SU-DHL-6 (cell line): ENCODE results near the gene SH3TC2.

Experiments used
- EZH2phosphoT487 ChIP-seq: fragments of 200-600 bp; sonication (generic), shearing (Covaris generic); conservative IDR thresholded peaks from 2 replicates; pipeline ENCODE4 v1.6.1; 2018; ENCODE audit warnings: mild to moderate bottlenecking, antibody characterized with exemption, low read length, moderate library complexity, mixed read lengths
- TF ChIP-seq, protein P1 (sequence below): fragments of 200-600 bp; sonication (generic); IDR thresholded peaks from one replicate; pipeline ENCODE4 v1.5.1; 2017; ENCODE audit warnings: antibody characterized with exemption, mild to moderate bottlenecking, low read length, moderate library complexity; ENCODE audit not compliant: insufficient read depth, poor library complexity, severe bottlenecking

DNA sequence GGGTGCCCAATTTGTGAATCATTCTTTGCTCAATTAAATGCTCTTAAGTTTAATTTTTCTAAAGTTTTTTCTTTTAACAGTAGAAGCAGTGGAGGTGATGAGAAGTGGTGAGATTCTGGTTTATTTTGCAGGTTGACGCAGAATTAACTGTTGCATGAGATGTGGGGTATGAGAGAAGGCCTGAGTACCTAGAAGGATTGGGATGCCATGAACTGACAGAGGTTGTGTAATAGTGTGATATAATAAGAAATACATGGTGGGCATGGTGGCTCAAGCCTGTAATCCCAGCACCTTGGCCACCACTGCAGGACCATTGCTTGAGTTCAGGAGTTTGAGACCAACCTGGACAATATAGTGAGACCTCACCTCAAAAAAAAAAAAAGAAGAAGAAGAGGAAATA is 8.4 kb upstream of the SH3TC2 start:
- TF ChIP-seq, protein P1, sequence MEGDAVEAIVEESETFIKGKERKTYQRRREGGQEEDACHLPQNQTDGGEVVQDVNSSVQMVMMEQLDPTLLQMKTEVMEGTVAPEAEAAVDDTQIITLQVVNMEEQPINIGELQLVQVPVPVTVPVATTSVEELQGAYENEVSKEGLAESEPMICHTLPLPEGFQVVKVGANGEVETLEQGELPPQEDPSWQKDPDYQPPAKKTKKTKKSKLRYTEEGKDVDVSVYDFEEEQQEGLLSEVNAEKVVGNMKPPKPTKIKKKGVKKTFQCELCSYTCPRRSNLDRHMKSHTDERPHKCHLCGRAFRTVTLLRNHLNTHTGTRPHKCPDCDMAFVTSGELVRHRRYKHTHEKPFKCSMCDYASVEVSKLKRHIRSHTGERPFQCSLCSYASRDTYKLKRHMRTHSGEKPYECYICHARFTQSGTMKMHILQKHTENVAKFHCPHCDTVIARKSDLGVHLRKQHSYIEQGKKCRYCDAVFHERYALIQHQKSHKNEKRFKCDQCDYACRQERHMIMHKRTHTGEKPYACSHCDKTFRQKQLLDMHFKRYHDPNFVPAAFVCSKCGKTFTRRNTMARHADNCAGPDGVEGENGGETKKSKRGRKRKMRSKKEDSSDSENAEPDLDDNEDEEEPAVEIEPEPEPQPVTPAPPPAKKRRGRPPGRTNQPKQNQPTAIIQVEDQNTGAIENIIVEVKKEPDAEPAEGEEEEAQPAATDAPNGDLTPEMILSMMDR, result no peak
- no peak for TF ChIP-seq EZH2phosphoT487
